Activated T-cell treated with anti-CD3 and anti-CD28 coated beads for 48 hours (primary cell): ENCODE data around the gene CAMSAP1.

Experiments used
- DNase-seq: peaks from one replicate; pipeline ENCODE4 v3.0.0-alpha.2; 2020; ENCODE audit warnings: low read depth

Gene CAMSAP1

DNA sequence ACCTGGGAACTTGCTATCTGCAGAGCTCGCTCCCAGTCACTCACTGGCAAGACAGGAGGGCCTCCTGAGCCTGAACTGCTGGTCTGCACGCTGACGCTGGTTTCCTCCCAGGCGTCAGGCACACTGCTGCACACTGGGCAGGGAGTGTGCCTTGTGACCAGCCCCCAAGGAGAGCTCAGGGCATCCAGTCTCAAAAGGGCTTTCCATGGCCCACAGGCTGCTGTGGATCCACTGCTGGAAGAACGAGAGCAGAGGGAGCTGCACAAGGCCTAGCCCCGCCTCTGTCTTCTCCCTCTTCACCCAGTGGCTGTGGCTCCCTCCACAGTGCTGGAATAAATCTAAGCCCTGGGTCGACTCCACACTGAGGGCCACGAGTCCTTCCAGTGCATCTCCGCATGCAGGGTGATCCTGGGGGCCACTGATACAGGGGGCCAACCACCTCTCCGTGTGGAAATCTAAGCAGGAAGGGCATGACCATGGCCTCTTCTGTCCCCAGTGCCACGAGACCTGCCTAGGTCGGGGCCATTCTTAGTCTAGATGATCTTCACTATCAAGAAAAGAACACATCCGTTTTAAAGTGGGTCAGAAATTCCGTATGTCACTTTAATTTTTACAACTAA lies 93.6 kb downstream of the CAMSAP1 start:
- no peak for DNase-seq

DNA sequence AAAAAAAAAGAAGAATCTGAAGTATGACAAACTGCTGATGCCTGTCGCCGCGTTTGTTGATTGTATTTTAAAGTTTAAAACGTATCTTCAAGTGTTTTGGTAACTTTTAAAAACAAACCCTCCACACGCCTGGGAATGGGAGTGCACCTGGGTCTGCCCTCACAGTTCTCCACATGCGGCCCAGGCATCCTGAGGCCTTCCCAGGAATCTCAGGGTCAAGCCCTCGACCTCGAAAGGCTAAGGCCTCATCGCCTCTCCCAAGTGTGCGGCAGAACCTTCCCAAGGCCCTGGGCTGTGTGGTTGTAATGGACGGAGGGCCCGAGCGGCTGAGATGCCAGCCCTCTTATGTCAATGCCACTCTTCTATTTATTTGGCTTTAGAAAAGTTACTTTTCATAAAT lies 94.4 kb downstream of the CAMSAP1 start:
- DNase-seq = no peak

DNA sequence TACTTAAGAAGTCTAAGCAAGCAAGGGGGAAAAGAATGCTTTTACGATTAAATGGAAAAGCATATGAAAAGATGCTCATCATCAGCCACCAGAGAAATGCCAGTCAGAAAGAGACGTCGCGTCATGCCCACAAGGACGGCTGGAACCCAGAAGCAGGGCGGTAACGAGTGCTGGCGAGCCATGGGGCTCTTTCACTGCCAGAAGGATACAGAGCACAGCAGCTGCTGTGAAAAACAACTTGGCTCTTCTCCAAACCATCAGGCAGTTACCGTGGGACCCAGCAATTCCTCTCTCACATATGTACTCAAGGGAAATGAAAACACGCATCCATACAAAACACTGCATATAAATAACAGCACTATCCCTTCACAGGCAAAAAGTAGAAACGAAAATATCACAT lies 95.5 kb downstream of the CAMSAP1 start:
- DNase-seq = no peak

DNA sequence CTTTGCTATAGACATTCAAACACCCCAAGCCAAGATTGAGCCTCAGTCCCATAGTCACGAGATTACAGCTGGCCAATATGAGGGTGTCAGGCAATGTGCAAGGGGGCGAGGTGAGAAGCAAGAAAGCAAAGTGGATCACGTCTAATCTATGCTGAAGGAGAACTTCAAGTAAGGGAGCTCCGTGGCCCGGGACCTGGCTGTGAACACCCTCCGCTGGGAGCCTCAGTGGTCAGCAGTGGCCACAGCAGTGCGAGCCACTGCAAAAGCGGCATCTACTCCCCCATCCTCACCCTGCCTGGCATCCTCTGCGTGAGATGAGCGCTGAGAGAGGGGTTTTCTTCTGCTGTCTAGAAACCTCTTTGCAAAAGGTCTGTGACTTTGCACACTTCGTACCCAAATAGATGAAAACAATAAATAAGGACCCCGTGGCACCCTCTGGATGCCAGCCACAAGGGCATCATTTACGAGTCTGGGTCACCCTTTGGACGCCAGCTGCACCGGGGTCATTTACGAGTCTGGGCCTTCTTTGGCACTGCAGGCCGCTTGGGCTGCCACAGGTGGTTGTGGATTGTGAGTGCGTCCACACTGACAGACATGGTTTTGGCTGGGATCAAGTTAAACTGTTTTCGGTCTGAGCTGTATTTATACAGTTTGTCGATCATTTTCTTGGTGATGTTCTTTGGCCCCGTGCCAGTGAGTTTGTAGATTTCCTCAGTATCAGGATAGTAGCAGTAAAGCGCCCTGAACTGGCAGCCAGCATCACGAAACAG lies 96.4 kb downstream of the CAMSAP1 start:
- no peak for DNase-seq

DNA sequence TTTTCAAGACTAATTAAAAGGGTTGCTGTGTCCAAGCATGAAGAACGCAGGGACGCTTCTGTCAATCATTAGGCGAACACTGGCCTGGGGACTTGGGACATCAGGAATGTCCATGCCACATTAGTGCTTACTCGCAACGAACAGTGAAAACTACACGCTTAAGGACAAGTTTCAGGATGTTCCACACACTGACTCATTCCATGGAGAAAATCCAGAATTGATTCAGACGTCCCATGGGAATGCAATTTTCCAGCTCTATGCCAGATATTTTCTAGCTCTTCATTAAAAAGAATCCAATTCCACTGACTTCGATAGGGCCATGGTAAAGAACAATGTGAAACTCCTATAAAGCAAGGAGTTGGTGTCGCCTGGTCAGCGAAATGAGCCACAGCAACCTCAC lies 98.2 kb downstream of the CAMSAP1 start:
- DNase-seq = no peak

DNA sequence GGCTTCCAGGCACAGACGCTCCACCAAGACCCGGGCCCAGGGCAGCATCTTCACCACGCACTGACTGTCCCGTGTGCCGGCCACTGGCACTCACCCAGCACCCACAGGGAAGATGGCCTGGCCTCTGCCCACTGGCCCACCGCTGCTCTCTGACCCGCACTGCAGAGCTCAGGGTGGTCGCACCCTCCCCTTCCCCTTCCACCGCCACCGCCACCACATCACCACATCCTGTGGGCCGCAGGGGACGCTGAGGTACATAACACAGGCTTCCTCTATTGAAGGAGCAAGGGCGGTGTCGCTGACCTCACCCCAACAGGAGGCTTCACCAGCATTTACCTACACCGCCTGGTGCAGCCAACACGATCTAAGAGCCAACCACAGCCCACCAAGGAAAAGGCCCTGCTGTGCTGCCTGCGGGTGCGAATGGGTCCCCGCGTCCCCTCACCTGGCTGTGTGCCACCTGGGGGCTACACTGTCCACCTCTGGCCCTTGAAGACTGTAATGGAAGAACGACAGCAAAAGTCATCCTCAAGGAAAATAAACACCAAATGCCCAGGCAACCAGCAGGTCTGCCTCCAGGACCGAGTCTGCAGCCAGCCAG lies 101.8 kb downstream of the CAMSAP1 start:
- DNase-seq = no peak

DNA sequence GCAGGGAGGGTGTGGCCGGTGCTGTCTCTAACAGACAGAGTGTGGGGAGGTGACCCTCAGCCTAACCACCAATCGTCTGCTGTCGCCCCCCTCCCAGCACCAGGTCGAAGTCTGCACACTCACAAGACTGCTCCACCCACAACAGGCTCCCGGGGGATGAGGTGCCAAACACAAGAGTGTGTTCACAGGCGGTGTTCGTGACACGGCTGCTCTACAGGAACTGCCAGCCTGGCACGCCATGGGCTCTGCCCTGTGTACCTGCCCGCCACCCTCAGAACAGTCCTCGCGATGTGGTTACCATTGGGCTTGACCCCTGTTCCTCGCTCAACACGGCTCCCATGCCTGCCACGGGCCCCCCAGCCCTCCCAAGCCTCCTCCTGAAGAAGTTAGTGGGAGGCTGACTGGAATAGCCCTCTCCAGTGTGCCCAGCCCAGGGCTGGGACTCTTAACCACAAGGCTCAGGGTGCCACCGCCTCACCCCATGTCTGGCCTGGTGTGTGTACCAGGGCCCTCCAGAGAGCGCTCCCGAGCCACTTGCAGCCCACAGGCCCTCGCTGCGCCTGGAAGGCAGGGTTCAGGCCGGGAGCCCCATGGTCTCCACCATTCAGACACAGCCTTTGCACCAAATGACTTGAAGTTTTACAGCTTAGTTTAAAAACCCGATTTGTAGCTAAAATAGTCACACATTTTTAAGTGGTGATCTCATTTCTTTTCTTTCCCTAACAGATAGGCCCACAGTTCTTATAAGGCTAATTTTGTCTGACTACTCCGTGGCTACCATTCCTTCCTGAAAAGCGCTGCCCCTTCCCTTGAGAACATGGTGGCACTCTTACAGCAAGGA lies 102.5 kb downstream of the CAMSAP1 start:
- DNase-seq = no peak

DNA sequence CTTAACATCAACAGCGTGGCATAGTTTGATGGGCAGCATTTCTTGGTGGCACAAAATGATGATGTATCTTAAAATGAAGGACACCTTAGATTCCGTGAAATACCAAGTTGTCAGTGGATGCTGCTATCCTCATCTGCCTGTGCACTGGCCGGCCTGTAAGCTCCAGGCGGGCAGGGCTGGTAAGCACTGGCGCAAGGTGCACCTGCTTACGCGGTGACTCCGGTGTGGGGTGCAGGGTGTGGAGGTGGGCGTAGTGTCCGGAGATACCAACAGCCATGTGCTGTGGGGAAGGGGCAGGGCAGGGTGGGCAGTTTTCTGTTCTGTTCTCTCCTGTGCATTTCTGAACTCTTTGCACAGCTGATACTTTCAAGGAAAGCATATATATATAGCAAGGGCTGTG lies 103.9 kb downstream of the CAMSAP1 start:
- DNase-seq = no peak

DNA sequence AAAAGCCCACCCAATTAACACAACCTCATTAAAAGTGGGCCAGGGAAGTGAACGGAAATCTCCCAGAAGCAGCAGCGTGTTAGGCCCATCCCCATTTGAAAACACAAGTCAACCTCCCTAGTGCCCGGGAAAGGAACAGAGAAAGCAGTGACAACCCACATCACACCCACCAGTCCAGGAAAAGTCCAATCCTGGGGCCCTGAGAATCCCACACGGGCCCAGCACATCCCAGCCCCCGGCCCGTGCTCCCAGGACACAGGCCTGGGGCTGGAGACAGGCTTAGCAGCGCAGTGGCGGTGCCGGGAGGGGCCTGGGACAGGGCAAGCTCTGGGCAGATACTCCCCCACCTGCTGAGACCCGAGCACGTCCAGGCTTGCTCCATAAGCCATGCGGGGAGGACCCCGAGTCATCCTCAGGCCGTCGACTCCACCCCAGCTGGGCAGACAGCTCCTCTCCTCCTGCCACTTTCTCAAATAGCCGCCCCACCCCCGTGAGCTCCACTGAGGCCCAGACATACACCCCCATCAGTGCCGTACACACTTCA lies 104.4 kb downstream of the CAMSAP1 start:
- DNase-seq = no peak

DNA sequence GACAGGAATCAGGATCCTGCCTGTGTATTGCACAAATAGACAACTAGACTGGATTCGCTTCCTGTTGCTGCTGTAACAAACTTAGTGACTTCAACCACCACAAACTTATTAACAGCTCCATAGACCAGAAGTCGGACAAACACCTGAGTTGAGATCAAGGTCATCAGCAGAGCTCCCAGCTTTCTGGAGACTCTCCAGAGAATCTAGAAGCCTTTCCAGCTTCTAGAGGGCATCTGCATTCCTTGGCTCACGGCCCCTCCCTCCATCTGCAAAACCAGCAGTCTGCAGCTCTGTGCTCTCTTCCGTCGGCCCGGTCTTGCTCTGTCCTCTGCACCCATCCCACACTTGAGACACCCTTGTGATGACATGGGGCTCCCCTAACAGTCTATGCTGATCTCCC lies 106.3 kb downstream of the CAMSAP1 start:
- no peak for DNase-seq

DNA sequence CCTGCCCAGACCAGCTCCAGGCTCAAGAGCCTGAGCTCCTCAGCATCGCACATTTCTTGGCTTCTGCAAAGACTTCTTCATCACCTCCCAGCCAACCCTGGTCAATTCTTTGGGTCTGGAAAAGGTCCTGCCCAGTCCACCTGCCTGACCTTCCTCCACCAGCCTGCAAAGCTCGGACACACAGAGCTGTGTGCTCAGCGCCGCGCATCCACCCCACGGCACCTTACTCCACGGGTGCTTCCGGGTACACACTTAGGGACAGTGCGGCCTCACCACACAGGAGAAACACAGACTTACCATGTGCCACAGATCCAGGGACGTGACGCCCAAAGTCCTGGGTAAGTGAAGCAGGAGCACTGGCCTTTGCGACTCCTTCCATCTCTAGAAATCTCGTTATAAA lies 108.1 kb downstream of the CAMSAP1 start:
- DNase-seq = no peak

DNA sequence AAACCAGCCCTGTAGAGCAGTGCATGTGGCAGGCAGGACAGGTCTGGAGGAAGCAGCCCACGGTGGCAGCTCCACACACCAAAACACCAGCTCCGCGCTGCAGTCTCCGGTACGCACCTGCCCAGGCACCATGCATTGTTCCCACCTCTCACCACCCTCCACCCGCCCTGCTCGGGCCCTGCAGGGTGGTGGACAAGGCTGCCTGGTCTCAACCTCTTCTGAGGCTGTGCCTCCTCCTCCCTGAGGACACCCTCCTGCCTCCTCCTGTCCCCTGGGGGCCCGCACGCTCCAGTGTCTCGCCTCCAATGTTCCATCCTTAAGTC lies 109.1 kb downstream of the CAMSAP1 start:
- DNase-seq = no peak

DNA sequence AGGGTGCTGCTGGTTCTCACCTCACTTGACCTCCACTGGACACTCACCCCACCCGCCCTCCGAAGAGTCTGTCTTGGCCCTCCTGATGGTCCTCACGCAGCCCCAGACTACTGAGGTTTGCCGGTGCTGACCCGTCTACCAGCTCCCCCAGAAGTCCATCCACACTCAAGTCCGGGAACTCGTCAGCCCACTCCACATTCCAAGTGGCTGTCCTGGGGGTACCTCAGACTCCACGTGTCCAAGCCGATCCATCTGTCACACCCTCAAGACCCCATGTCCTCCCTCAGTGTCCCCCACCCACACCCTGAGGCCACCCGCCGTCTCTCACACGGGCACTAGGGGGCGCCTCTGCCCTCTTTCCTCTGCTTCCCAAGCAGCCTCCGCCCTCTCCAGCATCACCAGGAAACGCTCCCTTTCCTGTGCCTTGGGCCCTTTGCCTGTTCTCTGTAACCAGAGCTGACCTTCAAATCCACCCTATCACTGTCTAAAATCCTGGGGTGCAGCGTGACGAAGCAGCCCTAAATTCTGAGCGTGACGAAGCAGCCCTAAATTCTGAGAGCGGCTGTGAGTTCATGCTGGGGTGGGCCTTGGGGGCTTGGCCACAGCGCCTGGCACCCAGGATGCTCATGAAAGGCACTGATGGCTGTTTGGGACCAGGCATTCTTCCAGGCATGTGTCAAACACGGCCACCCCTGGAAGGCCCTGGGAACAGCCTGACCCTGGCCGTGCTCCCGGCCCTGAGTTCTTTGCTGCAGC lies 109.7 kb downstream of the CAMSAP1 start:
- peak; percentile 34 for DNase-seq

DNA sequence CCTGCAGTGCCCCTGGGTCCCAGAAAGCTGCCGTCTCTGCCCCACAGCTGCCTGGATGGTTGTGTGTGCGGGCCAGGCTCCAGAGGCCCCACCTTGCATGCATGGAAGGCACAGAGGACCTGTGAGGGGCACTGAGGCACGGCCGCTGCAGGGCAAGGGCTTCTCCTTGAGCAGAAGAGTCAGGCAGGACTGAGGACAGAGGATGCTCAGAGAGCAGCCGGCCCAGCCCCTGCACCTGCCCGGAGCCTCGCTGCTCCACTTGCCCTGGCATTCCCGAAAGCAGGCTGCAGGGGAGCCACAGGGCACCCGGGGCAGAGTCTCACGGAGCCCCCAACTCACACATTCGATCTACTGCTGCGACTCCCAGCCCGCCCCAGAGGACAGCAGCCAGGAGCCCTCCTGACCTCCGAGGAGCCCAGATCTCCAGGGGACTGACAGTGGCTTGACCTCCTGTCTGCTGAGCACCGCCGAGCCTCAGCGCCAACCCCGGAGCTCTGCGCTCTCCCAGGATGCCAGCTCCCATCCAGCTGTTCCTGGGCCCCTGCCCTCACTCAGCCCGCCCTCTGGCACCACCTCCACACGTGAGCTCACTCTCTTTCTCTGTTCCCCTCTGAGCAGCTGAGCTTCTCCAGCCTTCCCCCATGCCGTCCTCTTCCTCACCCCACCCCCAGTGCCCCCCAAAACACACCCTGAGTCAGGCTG lies 110.4 kb downstream of the CAMSAP1 start:
- no peak for DNase-seq

DNA sequence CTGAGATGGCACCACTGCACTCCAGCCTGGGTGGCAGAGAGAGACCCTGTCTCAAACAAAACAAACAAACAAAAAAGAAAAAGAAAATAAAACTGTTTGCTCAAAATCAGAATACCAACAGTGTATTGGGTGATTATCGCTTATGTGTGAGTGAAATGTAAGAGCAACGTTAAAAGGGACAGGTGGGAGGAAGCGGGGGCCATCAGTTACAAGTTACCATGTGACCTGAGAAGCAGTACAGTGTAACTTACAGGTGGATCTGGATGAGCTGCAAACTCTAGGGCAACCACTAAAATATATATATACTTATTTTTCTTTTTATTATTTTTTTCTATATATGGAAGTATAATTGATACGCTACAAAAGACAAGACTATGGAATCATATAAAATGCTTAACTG lies 112.0 kb downstream of the CAMSAP1 start:
- DNase-seq = no peak

DNA sequence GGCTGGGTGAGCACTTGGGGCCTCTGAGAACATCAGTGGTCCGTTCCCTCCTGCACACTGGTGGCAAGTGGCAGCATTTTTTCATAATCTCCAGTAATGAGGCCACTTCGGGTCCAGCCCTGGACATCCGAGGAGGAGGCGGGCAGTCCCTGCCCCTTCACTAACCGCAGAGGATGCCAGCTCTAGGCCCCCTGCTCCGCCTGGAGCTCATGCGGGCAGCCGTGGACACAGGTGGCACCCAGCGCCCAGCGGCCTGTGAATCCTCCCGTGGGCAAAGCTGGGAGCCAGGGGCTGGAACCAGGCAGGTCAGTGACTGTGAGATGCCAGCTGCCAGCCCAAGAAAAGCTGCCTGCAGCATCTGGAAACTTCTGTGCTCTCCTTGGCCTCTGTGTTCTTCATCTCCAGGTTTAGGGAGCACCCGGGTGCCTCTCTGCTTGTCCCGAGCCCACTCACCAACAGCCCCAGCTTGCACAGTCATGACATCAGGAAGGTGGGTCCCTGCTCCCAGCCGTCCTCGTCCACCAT lies 112.9 kb downstream of the CAMSAP1 start:
- DNase-seq = no peak

DNA sequence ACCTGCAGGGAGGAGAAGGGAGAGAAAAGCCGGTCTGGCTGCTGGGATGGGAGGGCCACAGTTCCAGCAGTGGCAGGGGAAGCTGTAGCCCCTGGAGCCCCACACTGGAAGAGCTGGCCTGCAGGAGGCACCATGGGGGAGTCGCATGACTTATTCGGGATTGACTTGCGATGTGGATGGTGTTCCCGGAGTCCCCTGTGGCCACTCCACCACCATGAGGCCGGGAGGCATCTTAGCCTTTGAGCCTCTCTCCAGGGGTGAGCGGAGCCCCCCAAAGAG lies 113.3 kb downstream of the CAMSAP1 start:
- no peak for DNase-seq

DNA sequence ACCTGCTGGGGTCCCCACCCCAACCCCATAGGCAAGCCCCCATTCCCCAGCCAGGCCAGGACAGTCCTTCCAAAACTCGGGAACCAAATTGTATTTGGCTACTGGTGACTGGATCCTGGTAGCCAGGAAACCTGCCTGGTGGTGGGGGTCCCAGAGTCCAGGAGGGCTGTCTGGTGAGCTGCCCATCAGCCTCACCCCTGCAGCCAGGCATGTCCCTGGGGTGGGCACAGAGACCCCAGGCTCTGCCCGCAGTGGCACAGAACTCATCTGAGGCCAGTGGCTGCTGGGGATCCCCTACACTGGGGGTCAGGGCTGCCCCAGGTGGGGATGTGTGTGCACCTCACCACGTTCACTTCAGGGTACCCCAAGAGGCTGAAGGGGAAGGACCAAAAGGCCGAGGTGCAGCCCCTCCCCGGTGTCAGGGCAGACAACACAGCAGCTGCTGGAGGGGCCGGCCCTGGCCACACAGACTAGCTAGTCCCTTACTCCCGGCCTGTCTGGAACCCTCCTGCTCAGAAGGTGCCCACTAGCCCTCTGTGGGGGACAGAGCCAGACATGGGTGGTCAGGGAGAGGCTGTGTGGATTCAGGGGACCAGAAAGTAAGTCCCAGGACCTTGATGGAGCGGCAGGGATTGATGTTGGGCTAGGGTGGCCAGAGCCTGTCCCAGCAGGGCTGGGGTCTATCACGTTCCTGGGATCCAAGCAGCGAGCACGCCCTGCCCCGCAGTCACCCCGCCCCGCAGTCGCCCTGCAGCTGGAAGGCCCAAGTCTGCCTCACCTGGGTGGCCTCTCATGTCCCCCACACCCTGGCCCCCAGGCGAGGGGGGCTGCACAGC lies 113.9 kb downstream of the CAMSAP1 start:
- no peak for DNase-seq

DNA sequence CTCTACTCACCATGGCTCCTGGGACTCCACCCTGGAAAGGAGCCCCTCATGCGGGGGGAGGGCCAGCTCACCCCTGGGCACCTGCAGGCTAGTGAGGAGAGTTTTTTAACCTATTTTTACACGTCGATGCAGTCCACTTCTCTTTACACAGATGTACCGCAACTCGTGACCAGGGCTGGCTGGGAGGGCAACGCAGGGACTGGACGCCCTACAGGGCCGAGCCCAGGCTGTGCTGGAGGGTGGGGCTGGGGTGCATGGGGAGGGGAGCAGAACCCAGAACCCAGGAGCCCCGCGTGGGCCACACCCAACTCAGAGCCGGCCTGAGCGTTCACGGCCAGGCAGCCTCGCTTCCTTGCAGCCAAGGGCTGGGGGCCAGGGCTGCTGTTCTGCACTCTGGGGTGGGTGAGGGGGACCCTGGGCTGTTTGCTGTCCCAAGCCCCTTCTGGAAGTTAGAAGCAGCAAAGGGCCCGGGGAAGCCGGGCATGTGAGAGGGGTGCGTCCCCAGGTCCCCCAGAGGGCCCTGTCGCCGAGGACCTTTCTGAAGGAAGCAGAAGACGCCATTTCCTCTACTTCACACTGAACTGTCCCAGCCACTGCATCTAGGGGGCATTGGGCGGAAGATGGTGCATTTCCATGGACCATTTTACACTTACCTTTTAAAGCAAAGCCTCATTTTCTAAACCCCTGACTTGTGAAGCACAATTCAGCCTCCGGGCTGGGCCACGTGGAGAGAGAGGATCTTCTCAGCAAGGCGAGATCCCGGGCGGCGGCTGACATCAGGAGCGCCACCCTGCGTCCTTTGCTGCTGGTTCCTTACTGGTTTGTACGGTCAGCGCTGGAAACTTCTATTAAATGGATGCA lies 114.8 kb downstream of the CAMSAP1 start:
- no peak for DNase-seq
